Measurements from ENCODE around the gene OLFM2. TPM values are rescaled to one million over a fixed set of nuclear protein-coding genes. Genes with fewer than 3 reads are reported as not detected.

OLFM2 gene
- polyA plus RNA-seq, 1 donor from 2014 or later = 68.6 TPM

- Histone ChIP-seq H3K9me2 (ENCODE audit: insufficient read depth, low read length) (no peaks in the 10 kb centered on the region), H4K20me1 (ENCODE audit: insufficient read depth) (no peaks in the 10 kb centered on the region), H3K79me2 (replicated peaks; ENCODE audit: insufficient read depth, low read length) (peaks cover 31% of the 10 kb centered on the region), H3K4me2 (ENCODE audit: low read length) (peak overlapping the region; percentile 23), H3F3A (ENCODE audit: insufficient read depth, low read length, poor library complexity, severe bottlenecking) (no peaks in the 10 kb centered on the region), H3K4me3 (ENCODE audit: low read length) (peak overlapping the region; percentile 97), H3K27ac (ENCODE audit: low read length) (peak overlapping the region; percentile 66), H2AFZ (ENCODE audit: low read depth, low read length) (no peak overlapping the region), H3K9me3 (ENCODE audit: low read length) (no peaks in the 10 kb centered on the region), H3K27me3 (ENCODE audit: insufficient read depth, low read depth, low read length) (no peaks in the 10 kb centered on the region), H3K9ac (ENCODE audit: low read length) (peak overlapping the region; percentile 44), H3K36me3 (ENCODE audit: insufficient read depth, low read length) (no peaks in the 10 kb centered on the region)
- TF ChIP-seq REST (IDR thresholded peaks at IDR 0.05; ENCODE audit: borderline replicate concordance) (no peak), SMC3 (conservative IDR thresholded peaks at IDR 0.05; ENCODE audit: poor library complexity) (no peak), TAF1 (IDR thresholded peaks at IDR 0.05; ENCODE audit: low read depth) (no peak), RAD21 (conservative IDR thresholded peaks at IDR 0.05) (no peak), MXI1 (conservative IDR thresholded peaks at IDR 0.05; ENCODE audit: poor library complexity, severe bottlenecking) (no peak), POLR2AphosphoS5 (IDR thresholded peaks at IDR 0.05) (no peak), CTCF (IDR thresholded peaks at IDR 0.05; ENCODE audit: poor library complexity, severe bottlenecking) (no peak), EP300 (conservative IDR thresholded peaks at IDR 0.05; ENCODE audit: poor library complexity, severe bottlenecking) (no peak), EZH2 (IDR thresholded peaks at IDR 0.05; ENCODE audit: borderline replicate concordance, insufficient read depth, low read length, poor library complexity, severe bottlenecking) (no peak)
These were observed 102.0 kb downstream of the OLFM2 start for GRCh38 chr19:9834307-9834725.

- Histone ChIP-seq H2AFZ (ENCODE audit: low read depth, low read length) (no peak overlapping the region), H3K27me3 (ENCODE audit: insufficient read depth, low read depth, low read length) (no peaks in the 10 kb centered on the region), H3F3A (ENCODE audit: insufficient read depth, low read length, poor library complexity, severe bottlenecking) (no peaks in the 10 kb centered on the region), H3K4me2 (ENCODE audit: low read length) (peak overlapping the region; percentile 94), H4K20me1 (ENCODE audit: insufficient read depth) (no peaks in the 10 kb centered on the region), H3K9me3 (ENCODE audit: low read length) (no peaks in the 10 kb centered on the region), H3K9me2 (ENCODE audit: insufficient read depth, low read length) (no peaks in the 10 kb centered on the region), H3K4me3 (ENCODE audit: low read length) (peak overlapping the region; percentile 98), H3K27ac (ENCODE audit: low read length) (peak overlapping the region; percentile 84), H3K9ac (ENCODE audit: low read length) (peak overlapping the region; percentile 90), H3K36me3 (ENCODE audit: insufficient read depth, low read length) (no peaks in the 10 kb centered on the region), H3K79me2 (replicated peaks; ENCODE audit: insufficient read depth, low read length) (peaks cover 48% of the 10 kb centered on the region)
- no peak for TF ChIP-seq EZH2 (IDR thresholded peaks at IDR 0.05; ENCODE audit: borderline replicate concordance, insufficient read depth, low read length, poor library complexity, severe bottlenecking)
- TF ChIP-seq RAD21 (conservative IDR thresholded peaks at IDR 0.05) = no peak
- TF ChIP-seq MXI1 (conservative IDR thresholded peaks at IDR 0.05; ENCODE audit: poor library complexity, severe bottlenecking) = no peak
- TF ChIP-seq POLR2AphosphoS5 (IDR thresholded peaks at IDR 0.05) = no peak
- no peak for TF ChIP-seq EP300 (conservative IDR thresholded peaks at IDR 0.05; ENCODE audit: poor library complexity, severe bottlenecking)
- TF ChIP-seq TAF1 (IDR thresholded peaks at IDR 0.05; ENCODE audit: low read depth) = no peak
- TF ChIP-seq CTCF (IDR thresholded peaks at IDR 0.05; ENCODE audit: poor library complexity, severe bottlenecking) = no peak
- TF ChIP-seq SMC3 (conservative IDR thresholded peaks at IDR 0.05; ENCODE audit: poor library complexity) = no peak
- no peak for TF ChIP-seq REST (IDR thresholded peaks at IDR 0.05; ENCODE audit: borderline replicate concordance)
These were observed 107.7 kb downstream of the OLFM2 start for GRCh38 chr19:9828551-9829063.
